Fibroblast of lung (primary cell): ENCODE data around the gene DPH5. TPM values are rescaled to one million over a fixed set of nuclear protein-coding genes. Genes with fewer than 3 reads are reported as not detected.

Experiments used
- DNase-seq, 2 donors: peaks; one replicate each; pipeline versions ENCODE4 v3.0.0 to v3.0.0-alpha.2; 2010; ENCODE audit warnings: low read depth in 2 of 2
- H2AFZ ChIP-seq: 2 replicates; pipeline ENCODE4 v1.5.1; 2012; ENCODE audit warnings: low read length, control low read depth, inconsistent platforms
- H3K27ac ChIP-seq: 2 replicates; pipeline ENCODE4 v1.5.1; 2011; ENCODE audit warnings: low read length, control low read depth; ENCODE audit not compliant: insufficient read depth
- H3K27me3 ChIP-seq: 2 replicates; pipeline ENCODE4 v1.5.1; 2011; ENCODE audit warnings: mild to moderate bottlenecking, low read length; ENCODE audit not compliant: control insufficient read depth, insufficient read depth
- H3K36me3 ChIP-seq: 2 replicates; pipeline ENCODE4 v1.5.1; 2011; ENCODE audit warnings: low read length; ENCODE audit not compliant: control insufficient read depth, insufficient read depth
- H3K4me1 ChIP-seq: 2 replicates; pipeline ENCODE4 v1.5.1; 2011; ENCODE audit warnings: low read length; ENCODE audit not compliant: control insufficient read depth, insufficient read depth; ENCODE audit errors: extremely low read depth
- H3K4me2 ChIP-seq: 2 replicates; pipeline ENCODE4 v1.5.1; 2011; ENCODE audit warnings: low read length, control low read depth; ENCODE audit not compliant: insufficient read depth; ENCODE audit errors: extremely low read depth
- H3K4me3 ChIP-seq, 4 experiments: fragments of 200-600 bp in 1 of 4; sonication (generic) in 1 of 4; replicated peaks in 1 of 4; 2 replicates each; pipeline ENCODE4 v1.5.1; 2011 to 2016; ENCODE audit warnings: low read length in 4 of 4, low read depth in 3 of 4, mild to moderate bottlenecking in 3 of 4, control low read depth in 2 of 4, inconsistent platforms in 1 of 4, mixed read lengths in 1 of 4; ENCODE audit not compliant: insufficient read depth in 1 of 4; ENCODE audit errors: control extremely low read depth in 1 of 4
- H3K79me2 ChIP-seq: 2 replicates; pipeline ENCODE4 v1.5.1; 2012; ENCODE audit warnings: mild to moderate bottlenecking, low read length, inconsistent platforms; ENCODE audit not compliant: control insufficient read depth, insufficient read depth
- H3K9ac ChIP-seq: 2 replicates; pipeline ENCODE4 v1.5.1; 2011; ENCODE audit warnings: mild to moderate bottlenecking, low read length, control low read depth; ENCODE audit not compliant: insufficient read depth
- H3K9me3 ChIP-seq: 2 replicates; pipeline ENCODE4 v1.5.1; 2012; ENCODE audit warnings: low read depth, low read length; ENCODE audit not compliant: control insufficient read depth, insufficient read depth
- H4K20me1 ChIP-seq: 2 replicates; pipeline ENCODE4 v1.5.1; 2011; ENCODE audit warnings: low read length; ENCODE audit not compliant: control insufficient read depth, insufficient read depth; ENCODE audit errors: extremely low read depth
- EZH2 ChIP-seq: IDR thresholded peaks from 2 replicates; pipeline ENCODE4 v1.5.1; 2012; ENCODE audit warnings: low read length, control low read depth, mild to moderate bottlenecking; ENCODE audit errors: missing control alignments
- polyA minus RNA-seq: library from RNA; depleted of rRNA, polyadenylated mRNA; stranded (reverse); fragments of >200 nt; gene quantifications from 2 replicates; pipeline ENCODE4 v1.2.3, GENCODE V29; 2011; ENCODE audit warnings: low replicate concordance
- polyA plus RNA-seq, 2 donors: library from polyadenylated mRNA; depleted of rRNA in 1 of 2; stranded (reverse) in 1 of 2; unstranded in 1 of 2; fragments of >200 nt; gene quantifications; 2 replicates each; pipeline ENCODE4 v1.2.1, GENCODE V29; 2011 to 2012; ENCODE audit warnings: missing spikeins in 1 of 2
- total RNA-seq: library from RNA; depleted of rRNA; stranded (reverse); fragments of >200 nt; gene quantifications from 2 replicates; pipeline ENCODE4 v1.2.1, GENCODE V29; 2014
- TF ChIP-seq, protein P1 (sequence below), 2 donors: IDR thresholded peaks in 1 of 2; conservative IDR thresholded peaks in 1 of 2; 1 replicate in 1 of 2; 2 replicates in 1 of 2; pipeline ENCODE4 v1.5.1; 2011 to 2012; ENCODE audit warnings: low read length in 2 of 2, control low read depth in 1 of 2, inconsistent platforms in 1 of 2, low read depth in 1 of 2, mild to moderate bottlenecking in 1 of 2

DPH5 gene, protein sequence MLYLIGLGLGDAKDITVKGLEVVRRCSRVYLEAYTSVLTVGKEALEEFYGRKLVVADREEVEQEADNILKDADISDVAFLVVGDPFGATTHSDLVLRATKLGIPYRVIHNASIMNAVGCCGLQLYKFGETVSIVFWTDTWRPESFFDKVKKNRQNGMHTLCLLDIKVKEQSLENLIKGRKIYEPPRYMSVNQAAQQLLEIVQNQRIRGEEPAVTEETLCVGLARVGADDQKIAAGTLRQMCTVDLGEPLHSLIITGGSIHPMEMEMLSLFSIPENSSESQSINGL
- 40.8 and 56.5 TPM in 2 replicates for total RNA-seq
- polyA plus RNA-seq, result 39.8 and 44.4 TPM in 2 replicates
- 30.0 and 33.5 TPM in 2 replicates for polyA plus RNA-seq (2012)
- polyA minus RNA-seq, result 2.6 and 11.3 TPM in 2 replicates

DNA sequence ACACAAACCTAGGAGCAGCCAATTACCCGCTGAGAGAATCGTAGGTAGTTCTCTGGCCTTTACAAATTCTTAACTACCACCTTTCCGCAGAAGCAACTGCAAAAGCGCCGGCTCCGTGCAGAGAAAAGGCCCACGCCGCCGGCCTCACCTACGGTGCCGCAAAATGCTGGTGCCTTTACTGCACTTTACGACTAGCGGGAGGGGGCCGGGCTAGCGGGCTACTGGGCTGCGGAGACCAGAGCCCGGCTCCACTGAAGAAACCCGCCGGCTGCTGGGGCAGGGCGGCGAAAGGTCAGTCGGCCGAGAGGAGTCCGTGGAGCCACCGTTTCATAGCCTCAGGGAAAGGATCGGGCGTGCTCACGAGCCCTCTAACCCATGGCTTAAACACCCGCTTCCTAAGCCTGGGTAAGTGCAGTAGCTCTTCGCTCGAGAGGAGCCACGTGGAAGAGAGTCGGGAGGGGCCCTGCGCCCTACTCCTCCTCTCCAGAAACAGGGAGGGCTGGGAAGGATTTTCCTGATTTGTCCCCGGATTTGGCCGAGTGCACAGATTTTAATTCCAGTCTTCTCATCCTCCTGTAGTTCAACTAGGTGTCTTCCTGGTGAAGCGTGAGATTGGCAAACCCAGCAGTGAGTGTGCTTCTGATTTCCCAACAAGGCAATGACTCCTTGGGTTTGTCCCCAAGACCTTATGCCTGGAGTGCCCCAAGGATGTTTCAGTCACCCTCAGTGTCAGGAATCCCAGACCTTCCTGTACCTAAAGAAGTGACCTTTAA lies at the start of gene DPH5:
Gene DPH5 (minus strand): TSS at position 128 of the 773 bp plus-strand sequence. CDS start 341 bp downstream, outside the sequence.
- Histone ChIP-seq H3K4me1 (peaks cover 6% of the 10 kb centered on the region), H3K36me3 (no peaks in the 10 kb centered on the region), H3K4me3 (peak within 1 kb of the TSS; percentile 74 to 97 (median 82)), H4K20me1 (no peaks in the 10 kb centered on the region), H2AFZ (peak within 1 kb of the TSS; percentile 97), H3K9ac (peak within 1 kb of the TSS; percentile 88), H3K27ac (peak within 1 kb of the TSS; percentile 93), H3K9me3 (no peaks in the 10 kb centered on the region), H3K79me2 (peaks cover 18% of the 10 kb centered on the region), H3K27me3 (no peaks in the 10 kb centered on the region), H3K4me2 (peak within 1 kb of the TSS; percentile 99)
- TF ChIP-seq EZH2, result no peak
- TF ChIP-seq, protein P1, sequence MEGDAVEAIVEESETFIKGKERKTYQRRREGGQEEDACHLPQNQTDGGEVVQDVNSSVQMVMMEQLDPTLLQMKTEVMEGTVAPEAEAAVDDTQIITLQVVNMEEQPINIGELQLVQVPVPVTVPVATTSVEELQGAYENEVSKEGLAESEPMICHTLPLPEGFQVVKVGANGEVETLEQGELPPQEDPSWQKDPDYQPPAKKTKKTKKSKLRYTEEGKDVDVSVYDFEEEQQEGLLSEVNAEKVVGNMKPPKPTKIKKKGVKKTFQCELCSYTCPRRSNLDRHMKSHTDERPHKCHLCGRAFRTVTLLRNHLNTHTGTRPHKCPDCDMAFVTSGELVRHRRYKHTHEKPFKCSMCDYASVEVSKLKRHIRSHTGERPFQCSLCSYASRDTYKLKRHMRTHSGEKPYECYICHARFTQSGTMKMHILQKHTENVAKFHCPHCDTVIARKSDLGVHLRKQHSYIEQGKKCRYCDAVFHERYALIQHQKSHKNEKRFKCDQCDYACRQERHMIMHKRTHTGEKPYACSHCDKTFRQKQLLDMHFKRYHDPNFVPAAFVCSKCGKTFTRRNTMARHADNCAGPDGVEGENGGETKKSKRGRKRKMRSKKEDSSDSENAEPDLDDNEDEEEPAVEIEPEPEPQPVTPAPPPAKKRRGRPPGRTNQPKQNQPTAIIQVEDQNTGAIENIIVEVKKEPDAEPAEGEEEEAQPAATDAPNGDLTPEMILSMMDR (conservative IDR thresholded peaks at IDR 0.05 in 1 of 2, IDR thresholded peaks at IDR 0.05 in 1 of 2; ENCODE audit: low read depth in 1 of 2, low read length in 2 of 2), result no peak
- peak; percentile 94 to 97 for DNase-seq

DNA sequence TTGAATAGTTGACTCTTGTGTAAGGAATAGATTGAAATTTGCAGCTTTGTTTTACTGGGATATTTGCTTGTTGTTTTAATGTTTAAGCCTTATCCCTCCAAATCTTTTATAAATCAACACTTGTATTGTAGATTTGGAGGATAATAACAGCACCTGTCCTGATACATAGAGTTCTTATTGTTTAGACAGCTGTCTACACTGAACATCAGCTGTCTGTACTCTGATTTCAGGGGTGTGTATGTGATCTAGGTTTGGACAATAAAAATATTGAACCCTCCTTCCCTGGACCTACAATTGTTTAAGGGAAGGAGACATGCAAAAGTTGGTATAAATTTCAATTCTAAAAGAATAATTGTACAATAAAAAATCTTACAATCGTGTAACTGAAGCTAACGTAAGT lies 48.3 kb upstream of the DPH5 start:
- Histone ChIP-seq H3K27ac (no peak overlapping the region), H3K4me3 (no peak overlapping the region), H3K4me1 (no peaks in the 10 kb centered on the region), H3K79me2 (no peaks in the 10 kb centered on the region), H3K4me2 (no peak overlapping the region), H3K27me3 (no peaks in the 10 kb centered on the region), H4K20me1 (no peaks in the 10 kb centered on the region), H3K36me3 (no peaks in the 10 kb centered on the region), H2AFZ (no peak overlapping the region), H3K9ac (no peak overlapping the region), H3K9me3 (no peaks in the 10 kb centered on the region)
- TF ChIP-seq EZH2, result no peak
- TF ChIP-seq, protein P1 (conservative IDR thresholded peaks at IDR 0.05 in 1 of 2, IDR thresholded peaks at IDR 0.05 in 1 of 2; ENCODE audit: low read depth in 1 of 2, low read length in 2 of 2), result no peak
- DNase-seq, result no peak

DNA sequence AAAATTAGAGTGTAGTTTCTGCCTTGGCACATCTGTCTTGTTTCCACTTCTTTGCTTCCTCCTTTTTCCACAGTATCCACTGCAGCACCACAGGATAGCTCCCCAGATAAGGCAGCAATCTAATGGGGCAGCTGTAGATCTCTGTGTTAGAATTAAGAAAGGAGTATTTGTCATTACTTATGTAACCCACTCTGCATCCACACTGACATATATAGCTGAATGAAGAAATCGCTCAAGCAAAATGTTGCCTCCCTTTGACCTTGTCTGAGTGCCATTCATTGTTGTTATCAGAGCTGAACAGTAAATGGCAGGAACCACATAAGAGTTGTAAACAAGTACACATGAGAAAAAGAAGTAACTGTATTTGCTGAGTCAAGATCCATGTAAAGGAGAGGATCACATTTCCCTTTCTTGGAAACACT lies 45.9 kb upstream of the DPH5 start:
- Histone ChIP-seq H3K27me3 (no peaks in the 10 kb centered on the region), H3K9ac (no peak overlapping the region), H4K20me1 (no peaks in the 10 kb centered on the region), H3K4me2 (no peak overlapping the region), H3K4me1 (no peaks in the 10 kb centered on the region), H3K4me3 (no peak overlapping the region), H3K36me3 (no peaks in the 10 kb centered on the region), H3K79me2 (no peaks in the 10 kb centered on the region), H2AFZ (no peak overlapping the region), H3K9me3 (no peaks in the 10 kb centered on the region), H3K27ac (no peak overlapping the region)
- peak in 1 of 2 donors; percentile 11 for DNase-seq
- TF ChIP-seq EZH2, result no peak
- TF ChIP-seq, protein P1 (conservative IDR thresholded peaks at IDR 0.05 in 1 of 2, IDR thresholded peaks at IDR 0.05 in 1 of 2; ENCODE audit: low read depth in 1 of 2, low read length in 2 of 2), result no peak
